Activated T-cell treated with anti-CD3 and anti-CD28 coated beads, Interleukin-2, amount 50 U/mL, for 1 hour (primary cell): Measurements from ENCODE around the gene DEFB129.

Source experiments
- DNase-seq: peaks from one replicate; pipeline ENCODE4 v3.0.0-alpha.2; 2020

DEFB129 gene

GRCh38 chr20:257419-257818 is 30.4 kb downstream of the DEFB129 start, which contains the start of gene DEFB132:
TSS of gene DEFB132 (plus strand) at chr20:257724. CDS start at chr20:257779, 55 bp downstream.
- no peak for DNase-seq

- DNase-seq, result no peak
Measured at GRCh38 chr20:258269-258858, 31.3 kb downstream of the DEFB129 start.

- DNase-seq, result no peak
Measured at GRCh38 chr20:258963-259362, 31.9 kb downstream of the DEFB129 start.

- DNase-seq, result no peak
Measured at GRCh38 chr20:259981-260380, 32.9 kb downstream of the DEFB129 start.

- DNase-seq, result no peak
Measured at GRCh38 chr20:263701-264100, 36.6 kb downstream of the DEFB129 start.

- DNase-seq, result peak; percentile 89
Measured at GRCh38 chr20:266596-267562, 39.8 kb downstream of the DEFB129 start.

- no peak for DNase-seq
Measured at GRCh38 chr20:270517-270916, 43.5 kb downstream of the DEFB129 start.

GRCh38 chr20:271069-271468 is 44.0 kb downstream of the DEFB129 start:
- DNase-seq, result no peak

- DNase-seq, result no peak
Measured at GRCh38 chr20:271528-271927, 44.5 kb downstream of the DEFB129 start.

GRCh38 chr20:272718-273117 is 45.7 kb downstream of the DEFB129 start:
- DNase-seq, result no peak

GRCh38 chr20:273884-274283 is 46.8 kb downstream of the DEFB129 start:
- no peak for DNase-seq

- DNase-seq, result no peak
Measured at GRCh38 chr20:275791-276190, 48.7 kb downstream of the DEFB129 start.

- no peak for DNase-seq
Measured at GRCh38 chr20:276620-277495, 49.8 kb downstream of the DEFB129 start.

GRCh38 chr20:277496-277781 is 50.4 kb downstream of the DEFB129 start:
- DNase-seq, result no peak

- DNase-seq, result no peak
Measured at GRCh38 chr20:278181-278580, 51.1 kb downstream of the DEFB129 start.

GRCh38 chr20:278607-279571 is 51.8 kb downstream of the DEFB129 start:
- DNase-seq, result no peak
